HG03378 (cell line): ENCODE measurements around the gene CD96.
A peak's percentile ranks its signal among the peaks of the same experiment; 100 is the strongest.
"Not testable (repeated sequence)": the region's sequence is repeated elsewhere in the genome, so short reads cannot be mapped to it uniquely, and the experiment has no call there.

Source experiments
- ATAC-seq: cut with Tn5 transposase; IDR thresholded peaks from one replicate; pipeline ENCODE4 v1.9.1; 2021; ENCODE audit warnings: mild to moderate bottlenecking, moderate library complexity; ENCODE audit not compliant: unreplicated experiment

CD96 gene

GRCh38 chr3:111617912-111618601 is 76.1 kb downstream of the CD96 start:
- ATAC-seq = no peak

- peak; percentile 36 for ATAC-seq
Measured at GRCh38 chr3:111618945-111619344, 76.9 kb downstream of the CD96 start.

GRCh38 chr3:111619833-111620232 is 77.8 kb downstream of the CD96 start:
- ATAC-seq = no peak

GRCh38 chr3:111621535-111621934 is 79.5 kb downstream of the CD96 start:
- no peak for ATAC-seq

- ATAC-seq = no peak
Measured at GRCh38 chr3:111627092-111627491, 85.1 kb downstream of the CD96 start.

- ATAC-seq = not testable (repeated sequence)
Measured at GRCh38 chr3:111629018-111629417, 87.0 kb downstream of the CD96 start.

GRCh38 chr3:111630638-111631037 is 88.6 kb downstream of the CD96 start:
- not testable (repeated sequence) for ATAC-seq

GRCh38 chr3:111635403-111635802 is 93.4 kb downstream of the CD96 start:
- no peak for ATAC-seq

GRCh38 chr3:111636366-111636885 is 94.4 kb downstream of the CD96 start:
- ATAC-seq = no peak

GRCh38 chr3:111639316-111639715 is 97.3 kb downstream of the CD96 start:
- ATAC-seq = no peak

- no peak for ATAC-seq
Measured at GRCh38 chr3:111648991-111649579, 107.1 kb downstream of the CD96 start.

- no peak for ATAC-seq
Measured at GRCh38 chr3:111650378-111651275, 108.6 kb downstream of the CD96 start.

- ATAC-seq = no peak
Measured at GRCh38 chr3:111652492-111653180, 110.6 kb downstream of the CD96 start.

GRCh38 chr3:111653766-111654165 is 111.8 kb downstream of the CD96 start:
- no peak for ATAC-seq

GRCh38 chr3:111662012-111662411 is 120.0 kb downstream of the CD96 start:
- no peak for ATAC-seq

- ATAC-seq = no peak
Measured at GRCh38 chr3:111662907-111663306, 120.9 kb downstream of the CD96 start.

GRCh38 chr3:111666041-111666735 is 124.2 kb downstream of the CD96 start:
- no peak for ATAC-seq

- no peak for ATAC-seq
Measured at GRCh38 chr3:111667170-111667569, 125.2 kb downstream of the CD96 start.

GRCh38 chr3:111667621-111668239 is 125.7 kb downstream of the CD96 start:
- peak; percentile 98 for ATAC-seq

GRCh38 chr3:111668326-111668725 is 126.3 kb downstream of the CD96 start:
- ATAC-seq = no peak
